ENCODE results near the gene SNTA1. TPM values are rescaled to one million over a fixed set of nuclear protein-coding genes. Genes with fewer than 3 reads are reported as not detected.

The SNTA1 gene
- total and polyA plus RNA-seq, 2 of the 13 experiments (the other 11 are each of a cell fraction or from before 2014, with no cell fraction given): 16.4 to 18.3 TPM

DNA sequence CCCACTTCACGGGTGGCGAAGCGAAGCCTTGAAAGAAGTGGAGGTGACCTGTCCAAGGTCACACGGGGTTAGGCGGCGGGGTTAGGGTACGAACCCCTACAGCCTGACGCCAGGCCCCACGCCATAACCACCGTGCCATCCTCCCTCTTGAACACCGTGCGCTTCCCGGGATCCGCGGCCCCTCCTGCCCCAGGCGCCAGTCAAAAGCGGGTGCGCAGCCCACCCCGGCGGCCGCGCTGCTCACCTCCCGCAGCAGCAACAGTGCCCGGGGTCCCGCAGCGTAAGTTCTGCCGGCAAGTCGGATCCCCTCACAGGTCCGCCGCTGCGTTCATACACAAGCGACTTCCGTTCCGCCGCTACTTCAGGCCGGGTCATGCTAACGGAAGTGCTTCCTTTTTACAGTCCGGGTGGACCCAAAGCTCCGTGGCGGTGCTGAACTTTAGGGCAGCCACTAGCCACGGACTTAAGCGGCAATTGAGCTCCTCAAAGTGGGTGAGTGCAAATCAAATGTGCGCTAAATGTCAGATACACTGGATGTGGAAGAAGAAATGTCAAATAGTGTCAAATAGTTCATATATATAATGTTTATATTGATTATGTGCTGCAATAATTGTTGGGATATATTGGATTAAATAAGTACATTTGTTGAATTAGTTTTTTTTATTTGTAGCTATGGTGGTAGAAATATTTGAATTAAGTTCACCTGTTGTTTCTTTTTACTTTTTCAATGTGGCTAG, 42.2 kb downstream of the SNTA1 start, which contains the start of gene CDK5RAP1 (continued):
- no peak for TF ChIP-seq DMTF1 (CRISPR knock-in tag; IDR thresholded peaks at IDR 0.05)
- no peak for TF ChIP-seq HMGA1 (CRISPR knock-in tag; conservative IDR thresholded peaks at IDR 0.05)
- peak; percentile 97 for TF ChIP-seq GATAD2A (CRISPR knock-in tag; IDR thresholded peaks at IDR 0.05)
- peak; percentile 91 for TF ChIP-seq ZNF329 (CRISPR knock-in tag; IDR thresholded peaks at IDR 0.05; ENCODE audit: low read depth)
- peak; percentile 91 for TF ChIP-seq ETV5 (CRISPR knock-in tag; IDR thresholded peaks at IDR 0.05; ENCODE audit: borderline replicate concordance)
- TF ChIP-seq ZNF703 (CRISPR knock-in tag; IDR thresholded peaks at IDR 0.05; ENCODE audit: borderline replicate concordance): no peak
- TF ChIP-seq CERS6 (CRISPR knock-in tag; IDR thresholded peaks at IDR 0.05): no peak
- TF ChIP-seq KLF16 (CRISPR knock-in tag; IDR thresholded peaks at IDR 0.05): peak in 1 of 2 experiments; percentile 100; a peak in 3 of 4 replicates
- peak; percentile 83 for TF ChIP-seq ELF4 (CRISPR knock-in tag; IDR thresholded peaks at IDR 0.05; ENCODE audit: borderline replicate concordance)
- peak; percentile 88; the same call in 1 of the 2 replicates for TF ChIP-seq ZNF672 (CRISPR knock-in tag; IDR thresholded peaks at IDR 0.05)
- TF ChIP-seq HDAC2 (CRISPR knock-in tag; IDR thresholded peaks at IDR 0.05): peak; percentile 100
- TF ChIP-seq ZSCAN9 (CRISPR knock-in tag; IDR thresholded peaks at IDR 0.05; ENCODE audit: borderline replicate concordance): peak; percentile 99
- peak; percentile 100 for TF ChIP-seq XRCC5 (optimal IDR thresholded peaks at IDR 0.05; ENCODE audit: low read length)
- peak; percentile 59; the same call in 1 of the 2 replicates for TF ChIP-seq RFX3 (CRISPR knock-in tag; IDR thresholded peaks at IDR 0.05)
- TF ChIP-seq ZNF296 (CRISPR knock-in tag; conservative IDR thresholded peaks at IDR 0.05): no peak
- TF ChIP-seq ZNF251 (CRISPR knock-in tag; IDR thresholded peaks at IDR 0.05): peak; percentile 86; the same call in 1 of the 2 replicates
- TF ChIP-seq TP53 (CRISPR knock-in tag; conservative IDR thresholded peaks at IDR 0.05): peak; percentile 87; the same call in 1 of the 2 replicates
- peak; percentile 100 for TF ChIP-seq NRL (CRISPR knock-in tag; IDR thresholded peaks at IDR 0.05; ENCODE audit: borderline replicate concordance)
- peak; percentile 76 for TF ChIP-seq ATF1 (CRISPR knock-in tag; IDR thresholded peaks at IDR 0.05)
- TF ChIP-seq ZNF558 (CRISPR knock-in tag; IDR thresholded peaks at IDR 0.05; ENCODE audit: borderline replicate concordance): peak; percentile 93
- TF ChIP-seq, protein P1, sequence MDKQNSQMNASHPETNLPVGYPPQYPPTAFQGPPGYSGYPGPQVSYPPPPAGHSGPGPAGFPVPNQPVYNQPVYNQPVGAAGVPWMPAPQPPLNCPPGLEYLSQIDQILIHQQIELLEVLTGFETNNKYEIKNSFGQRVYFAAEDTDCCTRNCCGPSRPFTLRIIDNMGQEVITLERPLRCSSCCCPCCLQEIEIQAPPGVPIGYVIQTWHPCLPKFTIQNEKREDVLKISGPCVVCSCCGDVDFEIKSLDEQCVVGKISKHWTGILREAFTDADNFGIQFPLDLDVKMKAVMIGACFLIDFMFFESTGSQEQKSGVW (CRISPR knock-in tag; IDR thresholded peaks at IDR 0.05; ENCODE audit: borderline replicate concordance): no peak; the same call in 1 of the 2 replicates
- TF ChIP-seq ZFP91 (CRISPR knock-in tag; IDR thresholded peaks at IDR 0.05; ENCODE audit: borderline replicate concordance): peak; percentile 98
- TF ChIP-seq DR1 (CRISPR knock-in tag; IDR thresholded peaks at IDR 0.05): peak; percentile 85
- TF ChIP-seq KDM5B (CRISPR knock-in tag; IDR thresholded peaks at IDR 0.05; ENCODE audit: borderline replicate concordance): peak; percentile 94
- TF ChIP-seq ZBTB7A (CRISPR knock-in tag; IDR thresholded peaks at IDR 0.05): peak; percentile 96
